Ishikawa (cell line): ENCODE measurements around the gene EGFR.

Experiments
- CEBPB ChIP-seq: IDR thresholded peaks from 2 replicates; pipeline ENCODE4 v1.6.1; 2012
- EP300 ChIP-seq: IDR thresholded peaks from 2 replicates; pipeline ENCODE4 v1.6.1; 2012; ENCODE audit warnings: borderline replicate concordance
- FOXM1 ChIP-seq: IDR thresholded peaks from 2 replicates; pipeline ENCODE4 v1.6.1; 2012; ENCODE audit warnings: low read depth, borderline replicate concordance
- MAX ChIP-seq: IDR thresholded peaks from 2 replicates; pipeline ENCODE4 v1.6.1; 2012
- TAF1 ChIP-seq: IDR thresholded peaks from 2 replicates; pipeline ENCODE4 v1.6.1; 2012; ENCODE audit warnings: low read depth, mild to moderate bottlenecking
- TF ChIP-seq, protein P1 (sequence below): IDR thresholded peaks from 2 replicates; pipeline ENCODE4 v1.6.1; 2012

GRCh38 chr7:55033236-55033846 lies 14.5 kb downstream of the EGFR start:
- TF ChIP-seq TAF1 (no peak), EP300 (no peak), MAX (no peak), CEBPB (no peak), FOXM1 (no peak)
- TF ChIP-seq, protein P1, sequence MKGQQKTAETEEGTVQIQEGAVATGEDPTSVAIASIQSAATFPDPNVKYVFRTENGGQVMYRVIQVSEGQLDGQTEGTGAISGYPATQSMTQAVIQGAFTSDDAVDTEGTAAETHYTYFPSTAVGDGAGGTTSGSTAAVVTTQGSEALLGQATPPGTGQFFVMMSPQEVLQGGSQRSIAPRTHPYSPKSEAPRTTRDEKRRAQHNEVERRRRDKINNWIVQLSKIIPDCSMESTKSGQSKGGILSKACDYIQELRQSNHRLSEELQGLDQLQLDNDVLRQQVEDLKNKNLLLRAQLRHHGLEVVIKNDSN = no peak
